HG03064 (cell line): ENCODE results near the gene MAP1LC3A.

ENCODE experiments used
- ATAC-seq: cut with Tn5 transposase; IDR thresholded peaks from one replicate; pipeline ENCODE4 v1.9.1; 2021; ENCODE audit warnings: low read depth; ENCODE audit not compliant: unreplicated experiment

Gene MAP1LC3A

GRCh38 chr20:34547844-34548613, 10.5 kb upstream of the MAP1LC3A start:
- no peak for ATAC-seq

GRCh38 chr20:34549291-34549928, 9.1 kb upstream of the MAP1LC3A start:
- ATAC-seq, result no peak

- no peak for ATAC-seq
Measured at GRCh38 chr20:34549929-34550305, 8.6 kb upstream of the MAP1LC3A start.

- ATAC-seq, result no peak
Measured at GRCh38 chr20:34552569-34552968, 5.9 kb upstream of the MAP1LC3A start.

- no peak for ATAC-seq
Measured at GRCh38 chr20:34553366-34553867, 5.1 kb upstream of the MAP1LC3A start.

GRCh38 chr20:34557936-34558319, 590 bp upstream of the MAP1LC3A start:
- no peak for ATAC-seq

- ATAC-seq, result no peak
Measured at GRCh38 chr20:34559311-34560140, 1.0 kb downstream of the MAP1LC3A start.

GRCh38 chr20:34560141-34560523, 1.6 kb downstream of the MAP1LC3A start:
- no peak for ATAC-seq

GRCh38 chr20:34560614-34561013, 2.1 kb downstream of the MAP1LC3A start:
- ATAC-seq, result no peak

- no peak for ATAC-seq
Measured at GRCh38 chr20:34561661-34562060, 3.1 kb downstream of the MAP1LC3A start.

- ATAC-seq, result no peak
Measured at GRCh38 chr20:34562641-34563040, 4.1 kb downstream of the MAP1LC3A start.

- ATAC-seq, result no peak
Measured at GRCh38 chr20:34564833-34565232, 6.3 kb downstream of the MAP1LC3A start.

GRCh38 chr20:34566978-34567891, 8.7 kb downstream of the MAP1LC3A start:
- no peak for ATAC-seq

- ATAC-seq, result no peak
Measured at GRCh38 chr20:34567892-34568865, 9.7 kb downstream of the MAP1LC3A start.

GRCh38 chr20:34569598-34569997, 11.1 kb downstream of the MAP1LC3A start:
- ATAC-seq, result no peak

GRCh38 chr20:34570859-34571306, 12.4 kb downstream of the MAP1LC3A start:
- no peak for ATAC-seq

- ATAC-seq, result no peak
Measured at GRCh38 chr20:34571753-34572152, 13.2 kb downstream of the MAP1LC3A start.

GRCh38 chr20:34573541-34574300, 15.2 kb downstream of the MAP1LC3A start:
- no peak for ATAC-seq
